ENCODE data around the gene ECT2.
A peak's percentile ranks its signal among the peaks of the same experiment; 100 is the strongest.
"Not testable (repeated sequence)": the region's sequence is repeated elsewhere in the genome, so short reads cannot be mapped to it uniquely, and the experiment has no call there.

The ECT2 gene

GRCh38 chr3:172750368-172751174 lies at the start of gene ECT2:
ECT2 (plus strand) TSS chr3:172750726; CDS start chr3:172754531, 3,805 bp downstream.
- peak; percentile 97 for DNase-seq (ENCODE audit: low read depth)

- no peak for DNase-seq (ENCODE audit: low read depth)
Measured at GRCh38 chr3:172700936-172701455, 49.5 kb upstream of the ECT2 start.

GRCh38 chr3:172701751-172702150 lies 48.8 kb upstream of the ECT2 start:
- no peak for DNase-seq (ENCODE audit: low read depth)

- DNase-seq (ENCODE audit: low read depth) = no peak
Measured at GRCh38 chr3:172702256-172702655, 48.3 kb upstream of the ECT2 start.

- not testable (repeated sequence) for DNase-seq (ENCODE audit: low read depth)
Measured at GRCh38 chr3:172702731-172703130, 47.8 kb upstream of the ECT2 start.

GRCh38 chr3:172704001-172704400 lies 46.5 kb upstream of the ECT2 start:
- DNase-seq (ENCODE audit: low read depth) = no peak

- no peak for DNase-seq (ENCODE audit: low read depth)
Measured at GRCh38 chr3:172705170-172705569, 45.4 kb upstream of the ECT2 start.

- no peak for DNase-seq (ENCODE audit: low read depth)
Measured at GRCh38 chr3:172707030-172707429, 43.5 kb upstream of the ECT2 start.

GRCh38 chr3:172707967-172708366 lies 42.6 kb upstream of the ECT2 start:
- no peak for DNase-seq (ENCODE audit: low read depth)

- DNase-seq (ENCODE audit: low read depth) = no peak
Measured at GRCh38 chr3:172708921-172709773, 41.4 kb upstream of the ECT2 start.

- no peak for DNase-seq (ENCODE audit: low read depth)
Measured at GRCh38 chr3:172709774-172710663, 40.5 kb upstream of the ECT2 start.

- DNase-seq (ENCODE audit: low read depth) = peak; percentile 41
Measured at GRCh38 chr3:172710664-172711453, 39.7 kb upstream of the ECT2 start, which contains the start of gene NCEH1. NCEH1 (minus strand) TSS chr3:172711067; CDS start chr3:172710984, 83 bp downstream.

GRCh38 chr3:172711454-172711795 lies 39.1 kb upstream of the ECT2 start:
- DNase-seq (ENCODE audit: low read depth) = no peak

- DNase-seq (ENCODE audit: low read depth) = no peak
Measured at GRCh38 chr3:172713316-172713715, 37.2 kb upstream of the ECT2 start.

GRCh38 chr3:172716476-172716875 lies 34.0 kb upstream of the ECT2 start:
- DNase-seq (ENCODE audit: low read depth) = no peak

- DNase-seq (ENCODE audit: low read depth) = no peak
Measured at GRCh38 chr3:172717493-172718088, 32.9 kb upstream of the ECT2 start.

GRCh38 chr3:172722536-172723040 lies 27.9 kb upstream of the ECT2 start:
- not testable (repeated sequence) for DNase-seq (ENCODE audit: low read depth)

GRCh38 chr3:172726380-172726779 lies 24.1 kb upstream of the ECT2 start:
- no peak for DNase-seq (ENCODE audit: low read depth)

- no peak for DNase-seq (ENCODE audit: low read depth)
Measured at GRCh38 chr3:172735014-172735413, 15.5 kb upstream of the ECT2 start.

GRCh38 chr3:172739462-172739861 lies 11.1 kb upstream of the ECT2 start:
- no peak for DNase-seq (ENCODE audit: low read depth)

All from T-helper 22 cell (primary cell).